ENCODE measurements around the gene SCAPER. TPM values are rescaled to one million over a fixed set of nuclear protein-coding genes. Genes with fewer than 3 reads are reported as not detected.

The SCAPER gene
- total RNA-seq, 1 experiment from 2014 or later, result 7.4 TPM

DNA sequence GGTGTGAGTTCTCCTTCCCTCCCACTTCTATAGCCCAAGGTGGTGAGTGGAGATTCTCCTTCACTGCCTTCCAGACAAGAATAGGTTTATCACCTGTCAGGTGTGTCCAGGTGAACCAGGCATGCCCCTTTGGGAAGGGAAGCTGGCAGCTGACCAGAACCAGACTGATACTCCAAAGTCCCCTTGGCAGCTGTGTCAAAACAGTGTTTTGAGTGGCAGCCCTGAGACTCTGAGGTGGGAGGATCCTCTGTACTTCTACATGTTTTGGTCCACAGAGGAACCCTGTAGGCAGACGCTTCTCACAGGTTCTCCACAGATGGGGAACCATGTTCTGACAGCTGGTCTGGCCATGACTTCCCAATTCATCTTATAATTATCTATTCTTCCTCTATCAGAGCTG is 538.4 kb downstream of the SCAPER start:
- Histone ChIP-seq H3K23ac (ENCODE audit: insufficient read length, low read depth, low read length) (no peak overlapping the region), H3K4me1 (ENCODE audit: insufficient read depth, low read length) (no peaks in the 10 kb centered on the region), H4K8ac (replicated peaks; ENCODE audit: insufficient read length, low read depth, low read length) (no peak overlapping the region), H2AFZ (ENCODE audit: low read length) (no peak overlapping the region), H2BK120ac (ENCODE audit: low read depth, low read length, poor library complexity, severe bottlenecking) (no peak overlapping the region), H4K20me1 (ENCODE audit: control insufficient read depth, insufficient read depth, insufficient read length) (no peaks in the 10 kb centered on the region), H3K79me1 (ENCODE audit: insufficient read depth, low read depth, low read length, poor library complexity, severe bottlenecking) (no peaks in the 10 kb centered on the region), H2BK12ac (ENCODE audit: insufficient read length, low read depth, low read length) (no peak overlapping the region), H3K9ac (ENCODE audit: extremely low read depth, insufficient read length, low read length) (no peak overlapping the region), H3K18ac (ENCODE audit: insufficient read length, low read depth, low read length) (no peak overlapping the region), H3K56ac (ENCODE audit: insufficient read length, low read depth, low read length) (no peak overlapping the region), H3K79me2 (ENCODE audit: insufficient read depth, low read length) (no peaks in the 10 kb centered on the region), H3K9me3 (ENCODE audit: control insufficient read depth, low read depth, low read length) (no peaks in the 10 kb centered on the region), H2AK5ac (ENCODE audit: insufficient read length, low read length) (no peak overlapping the region), H4K91ac (ENCODE audit: insufficient read length, low read depth, low read length) (no peak overlapping the region), H2BK5ac (ENCODE audit: insufficient read length, low read length) (no peak overlapping the region), H3K14ac (ENCODE audit: insufficient read depth, low read length) (no peak overlapping the region), H2BK15ac (ENCODE audit: low read depth, low read length) (no peak overlapping the region), H3K27me3 (ENCODE audit: insufficient read depth, low read length) (no peaks in the 10 kb centered on the region), H3T11ph (ENCODE audit: low read length) (no peak overlapping the region), H3K23me2 (ENCODE audit: insufficient read length, low read depth, low read length, poor library complexity, severe bottlenecking) (no peaks in the 10 kb centered on the region), H3K4me2 (ENCODE audit: insufficient read depth, insufficient read length, low read length) (no peak overlapping the region), H3K4ac (ENCODE audit: low read depth, low read length) (no peak overlapping the region), H2BK20ac (ENCODE audit: low read depth, low read length, poor library complexity, severe bottlenecking) (no peak overlapping the region), H4K5ac (ENCODE audit: insufficient read length, low read depth, low read length) (no peak overlapping the region), H3K27ac (ENCODE audit: insufficient read length, low read depth, low read length) (no peak overlapping the region)
- Mint-ChIP-seq H3K27me3 (ENCODE audit: low read depth) (peaks cover 1% of the 10 kb centered on the region; the same call in 1 of the 2 replicates), H3K4me1 (no peaks in the 10 kb centered on the region), H3K36me3 (ENCODE audit: insufficient read depth in 1 of 3, low read depth in 3 of 3) (no peaks in the 10 kb centered on the region), H3K9me3 (no peaks in the 10 kb centered on the region), H3K4me3 (no peak overlapping the region), H3K27ac (no peak overlapping the region)
- TF ChIP-seq, protein P1, sequence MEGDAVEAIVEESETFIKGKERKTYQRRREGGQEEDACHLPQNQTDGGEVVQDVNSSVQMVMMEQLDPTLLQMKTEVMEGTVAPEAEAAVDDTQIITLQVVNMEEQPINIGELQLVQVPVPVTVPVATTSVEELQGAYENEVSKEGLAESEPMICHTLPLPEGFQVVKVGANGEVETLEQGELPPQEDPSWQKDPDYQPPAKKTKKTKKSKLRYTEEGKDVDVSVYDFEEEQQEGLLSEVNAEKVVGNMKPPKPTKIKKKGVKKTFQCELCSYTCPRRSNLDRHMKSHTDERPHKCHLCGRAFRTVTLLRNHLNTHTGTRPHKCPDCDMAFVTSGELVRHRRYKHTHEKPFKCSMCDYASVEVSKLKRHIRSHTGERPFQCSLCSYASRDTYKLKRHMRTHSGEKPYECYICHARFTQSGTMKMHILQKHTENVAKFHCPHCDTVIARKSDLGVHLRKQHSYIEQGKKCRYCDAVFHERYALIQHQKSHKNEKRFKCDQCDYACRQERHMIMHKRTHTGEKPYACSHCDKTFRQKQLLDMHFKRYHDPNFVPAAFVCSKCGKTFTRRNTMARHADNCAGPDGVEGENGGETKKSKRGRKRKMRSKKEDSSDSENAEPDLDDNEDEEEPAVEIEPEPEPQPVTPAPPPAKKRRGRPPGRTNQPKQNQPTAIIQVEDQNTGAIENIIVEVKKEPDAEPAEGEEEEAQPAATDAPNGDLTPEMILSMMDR (conservative IDR thresholded peaks at IDR 0.05), result no peak
- DNase-seq, result no peak
- WGBS (ENCODE audit: extremely low coverage, insufficient read length, low lambda C conversion rate), result no CpG with 5 or more reads among the region's 1 CpG

All from H9 (cell line).